ENCODE measurements around the gene KCNH4. TPM values are rescaled to one million over a fixed set of nuclear protein-coding genes. Genes with fewer than 3 reads are reported as not detected.

The KCNH4 gene
- total and polyA plus RNA-seq, 9 of the 15 experiments (the other 6 are each of a cell fraction or from before 2014, with no cell fraction given): 0.10 to 1.8 (median 0.50) TPM

DNA sequence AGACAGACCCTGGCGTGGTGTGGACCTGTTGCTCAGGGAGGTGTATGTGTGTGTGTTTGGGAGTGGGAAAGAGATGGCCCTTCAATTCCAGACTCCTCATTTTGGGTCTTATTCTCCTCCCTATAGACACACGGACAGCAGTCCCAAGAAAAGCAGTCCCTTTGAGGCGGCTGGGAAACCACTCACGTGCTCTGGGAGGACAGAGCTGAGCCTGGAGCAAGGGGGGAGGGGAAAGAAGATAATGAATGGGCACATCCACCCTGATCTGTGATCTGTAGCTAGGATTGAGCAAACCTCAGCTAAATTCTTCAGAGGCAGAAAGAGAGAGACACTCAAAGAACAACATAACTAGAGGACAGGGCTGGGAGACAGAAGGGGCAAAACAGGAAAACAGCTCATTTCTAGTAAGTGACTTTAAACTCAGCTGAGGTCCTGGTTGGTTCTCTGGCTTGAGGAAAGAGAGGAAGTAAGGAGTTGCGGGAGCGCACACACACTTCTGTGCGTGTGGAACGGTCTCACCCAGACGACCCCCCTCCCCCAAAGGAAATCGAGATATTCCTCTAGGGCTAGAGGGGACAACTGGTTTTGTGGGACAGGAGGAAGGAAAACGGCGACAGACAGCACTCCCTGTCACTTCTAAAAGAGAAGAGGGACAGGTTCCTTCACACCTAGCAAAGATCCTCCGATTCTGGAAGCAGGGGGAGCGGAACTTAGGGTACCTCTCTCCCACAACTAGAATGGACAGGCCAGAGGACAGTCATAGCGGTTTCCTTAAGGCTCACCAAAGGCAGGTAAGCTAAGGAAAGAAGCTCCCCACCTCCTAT, 26.8 kb downstream of the KCNH4 start (continued):
- TF ChIP-seq BHLHE40 (IDR thresholded peaks at IDR 0.05; ENCODE audit: low read length): peak; percentile 86

DNA sequence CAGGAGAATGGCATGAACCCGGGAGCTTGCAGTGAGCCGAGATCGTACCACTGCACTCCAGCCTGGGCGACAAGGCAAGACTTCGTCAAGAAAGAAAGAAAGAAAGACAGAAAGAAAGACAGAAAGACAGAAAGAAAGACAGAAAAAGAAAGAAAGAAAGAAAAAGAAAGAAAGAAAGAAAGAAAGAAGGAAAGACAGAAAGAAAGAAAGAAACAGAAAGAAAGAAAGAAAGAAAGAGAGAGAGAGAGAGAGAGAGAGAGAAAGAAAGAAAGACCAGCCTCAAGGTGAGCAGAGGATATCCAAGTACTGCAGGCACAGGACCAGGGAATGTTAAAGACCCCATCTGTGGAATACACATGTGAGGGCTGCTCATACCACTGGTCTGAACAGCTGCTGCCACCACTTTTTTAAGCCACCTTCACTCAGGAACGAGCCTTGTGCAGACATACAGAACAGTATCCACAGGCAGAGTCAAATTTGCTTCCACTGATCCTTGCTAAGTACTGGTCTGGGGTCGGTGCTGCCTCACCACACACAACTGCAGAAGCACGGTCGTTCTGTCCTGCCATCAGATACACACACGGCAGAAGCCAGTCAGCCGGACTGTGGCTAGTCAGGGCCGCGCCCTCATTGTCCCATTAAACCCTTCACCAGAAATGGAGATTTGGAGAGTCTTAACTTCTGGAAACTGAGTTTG, 33.9 kb downstream of the KCNH4 start:
- H3K4me1 ChIP-seq (replicated peaks in 1 of 2; ENCODE audit: control insufficient read depth in 2 of 2, insufficient read depth in 2 of 2, low read length in 2 of 2): peaks cover 0 to under 1% of the 10 kb centered on the region in 2 experiments; a peak in 2 of 5 replicates
- in situ Hi-C loops (cut with MboI): no loop called here
- H3K27me3 ChIP-seq (ENCODE audit: control insufficient read depth in 2 of 2, insufficient read depth in 2 of 2, low read length in 2 of 2): no peaks in the 10 kb centered on the region
- intact Hi-C loops (cut with micrococcal nuclease): no loop called here
- BruUV-seq (replicated peaks): no TSS peak
- H3K9ac ChIP-seq (ENCODE audit: insufficient read depth in 1 of 2, low read depth in 2 of 2, low read length in 2 of 2): no peak overlapping the region
- peaks cover 19% of the 10 kb centered on the region; the same call in 1 of the 2 replicates for H4K20me1 ChIP-seq (replicated peaks; ENCODE audit: control insufficient read depth, insufficient read depth, low read length)
- no peaks in the 10 kb centered on the region for H3K9me1 ChIP-seq (ENCODE audit: control insufficient read depth, insufficient read depth, low read length)
- POLR2A ChIA-PET: interaction anchor here (0.8 kb wide), 1 partner anchor 11 kb away, joined by 3 read pairs; no protein-coding TSS in a partner anchor
- no peak overlapping the region for H3K27ac ChIP-seq (ENCODE audit: extremely low read depth, low read depth, low read length)
- H2AFZ ChIP-seq (ENCODE audit: low read depth, low read length): no peak overlapping the region
- H3K4me3 ChIP-seq: no peak overlapping the region
- H3K9me3 ChIP-seq (replicated peaks; ENCODE audit: control insufficient read depth, insufficient read depth, low read depth, low read length): no peaks in the 10 kb centered on the region
- no peak overlapping the region for H3K4me2 ChIP-seq (ENCODE audit: insufficient read depth, low read length)
- FAIRE-seq (peak; percentile 29), DNase-seq (ENCODE audit: extremely low read depth in 1 of 4, low spot score in 3 of 4) (no peak), ATAC-seq (peak; percentile 61)
- peaks cover 74% of the 10 kb centered on the region for H3K79me2 ChIP-seq (ENCODE audit: control insufficient read depth, insufficient read depth, low read length)
- WGBS (ENCODE audit: insufficient coverage, low coverage, missing lambda C conversion rate): 69% methylated on average over 11 of the region's 13 CpGs
- peaks cover 70% of the 10 kb centered on the region; the same call in 2 of the 3 replicates for H3K36me3 ChIP-seq (ENCODE audit: control insufficient read depth, insufficient read depth, low read length)
- CTCF ChIA-PET (ENCODE audit: low intra/inter-chr PET ratio): no interaction called here
- TF ChIP-seq ZNF121 (CRISPR knock-in tag; conservative IDR thresholded peaks at IDR 0.05) (no peak), BCOR (IDR thresholded peaks at IDR 0.05) (no peak), SIX5 (IDR thresholded peaks at IDR 0.05; ENCODE audit: borderline replicate concordance in 1 of 2, insufficient read depth in 1 of 2, low read depth in 1 of 2, low read length in 2 of 2) (no peak), ZNF77 (CRISPR knock-in tag; IDR thresholded peaks at IDR 0.05) (no peak), NFXL1 (CRISPR knock-in tag; IDR thresholded peaks at IDR 0.05) (no peak), HDAC2 (IDR thresholded peaks at IDR 0.05) (no peak), MCM7 (IDR thresholded peaks at IDR 0.05) (no peak), ZBTB8A (IDR thresholded peaks at IDR 0.05; ENCODE audit: partially characterized antibody) (no peak), ZNF232 (CRISPR knock-in tag; IDR thresholded peaks at IDR 0.05) (no peak), HDAC1 (IDR thresholded peaks at IDR 0.05) (no peak), NR3C1 (CRISPR knock-in tag; IDR thresholded peaks at IDR 0.05) (no peak), HDGF (IDR thresholded peaks at IDR 0.05) (no peak), NR2C1 (IDR thresholded peaks at IDR 0.05) (no peak), NR2C1 (tag; IDR thresholded peaks at IDR 0.05) (no peak)
- TF ChIP-seq, protein P1, sequence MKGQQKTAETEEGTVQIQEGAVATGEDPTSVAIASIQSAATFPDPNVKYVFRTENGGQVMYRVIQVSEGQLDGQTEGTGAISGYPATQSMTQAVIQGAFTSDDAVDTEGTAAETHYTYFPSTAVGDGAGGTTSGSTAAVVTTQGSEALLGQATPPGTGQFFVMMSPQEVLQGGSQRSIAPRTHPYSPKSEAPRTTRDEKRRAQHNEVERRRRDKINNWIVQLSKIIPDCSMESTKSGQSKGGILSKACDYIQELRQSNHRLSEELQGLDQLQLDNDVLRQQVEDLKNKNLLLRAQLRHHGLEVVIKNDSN (CRISPR knock-in tag; IDR thresholded peaks at IDR 0.05): no peak

Data from K562 (cell line).